ENCODE data around the gene KANSL1.

KANSL1 gene

DNA sequence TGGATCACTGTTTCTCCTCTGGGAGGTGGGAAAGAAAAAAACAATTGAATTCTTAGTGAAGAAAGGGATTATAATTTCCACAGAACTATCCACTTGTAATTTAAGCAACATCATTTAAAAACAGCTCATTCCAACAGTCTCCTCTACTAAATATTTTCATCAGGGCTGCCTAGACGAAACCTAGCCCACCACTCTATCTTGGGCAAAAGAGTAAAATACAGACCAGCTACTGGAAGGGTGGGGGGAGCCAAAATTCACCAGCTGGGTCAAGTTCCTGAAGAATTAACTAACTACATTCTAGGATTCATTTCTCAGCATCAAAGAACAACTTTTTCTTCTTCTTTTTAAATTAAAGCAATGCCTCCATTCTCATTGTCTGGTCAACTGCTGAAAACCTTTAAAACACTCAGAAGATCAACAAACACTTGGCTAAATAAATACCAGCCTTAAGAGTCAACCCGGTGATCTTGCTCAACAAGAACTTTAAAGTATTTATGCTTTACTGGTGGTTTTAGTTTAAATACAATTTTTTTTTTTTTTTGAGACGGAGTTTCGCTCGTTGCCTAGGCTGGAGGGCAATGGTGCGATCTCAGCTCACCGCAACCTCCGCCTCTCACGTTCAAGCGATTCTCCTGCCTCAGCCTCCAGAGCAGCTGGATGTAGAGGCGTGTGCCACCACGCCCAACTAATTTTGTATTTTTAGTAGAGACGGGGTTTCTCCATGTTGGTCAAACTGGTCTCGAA lies 25.2 kb downstream of the KANSL1 start:
- Histone ChIP-seq H3K9ac (ENCODE audit: low read depth, low read length) (no peak overlapping the region), H3K36me3 (ENCODE audit: insufficient read depth, low read length) (peaks cover 25% of the 10 kb centered on the region), H3K9me3 (ENCODE audit: control insufficient read depth, insufficient read depth, low read length) (no peaks in the 10 kb centered on the region), H3K4me1 (ENCODE audit: insufficient read depth, low read length) (peaks cover 16% of the 10 kb centered on the region; the same call in 1 of the 2 replicates)

DNA sequence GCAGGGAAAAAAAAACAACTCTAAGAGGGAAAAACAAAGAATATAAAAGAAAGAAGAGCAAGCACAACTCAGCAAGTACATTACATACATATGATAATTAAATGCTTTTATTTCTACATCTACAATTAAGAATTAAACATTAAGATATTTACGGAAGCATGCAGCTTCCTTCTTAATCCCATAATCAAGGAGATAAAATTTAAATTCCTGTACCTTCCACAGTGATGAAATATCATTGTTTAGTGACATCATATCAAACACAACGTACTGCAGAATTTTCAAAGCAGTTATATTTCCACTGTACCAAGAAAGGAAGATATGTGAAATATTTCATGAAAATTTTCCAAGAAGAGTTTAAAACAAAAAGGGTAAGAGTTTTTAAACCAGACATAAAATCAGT lies 26.0 kb downstream of the KANSL1 start:
- peaks cover 25% of the 10 kb centered on the region for H3K36me3 ChIP-seq (ENCODE audit: insufficient read depth, low read length)
- no peaks in the 10 kb centered on the region for H3K9me3 ChIP-seq (ENCODE audit: control insufficient read depth, insufficient read depth, low read length)
- H3K9ac ChIP-seq (ENCODE audit: low read depth, low read length) = no peak overlapping the region
- H3K4me1 ChIP-seq (ENCODE audit: insufficient read depth, low read length) = peaks cover 13% of the 10 kb centered on the region; the same call in 1 of the 2 replicates

DNA sequence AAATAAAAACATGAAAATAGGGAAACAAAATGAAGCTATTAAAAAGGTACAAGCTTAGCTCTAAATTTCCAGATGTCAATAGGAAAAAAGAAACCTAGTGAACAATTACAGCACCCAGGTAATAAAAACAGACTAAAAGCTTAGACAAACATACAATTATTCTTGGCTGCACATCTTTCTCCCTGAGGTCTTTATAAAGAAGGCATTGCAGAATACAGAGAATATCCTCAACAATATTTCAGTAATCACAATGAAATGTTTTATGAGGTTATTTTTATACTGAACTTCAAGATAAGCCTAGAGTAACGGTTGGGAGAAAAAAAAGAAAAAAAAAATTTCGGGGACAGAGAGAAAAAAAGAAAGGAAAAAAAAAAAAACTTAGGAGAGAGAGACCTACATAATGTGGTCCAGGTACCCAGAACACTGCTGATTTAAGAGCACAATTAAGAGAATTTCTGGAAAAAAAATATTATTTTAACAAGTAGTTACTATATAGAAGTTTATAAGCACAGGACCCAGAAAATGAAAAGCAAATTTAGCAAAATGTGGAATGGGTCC lies 26.5 kb downstream of the KANSL1 start:
- H3K9ac ChIP-seq (ENCODE audit: low read depth, low read length) = no peak overlapping the region
- peaks cover 13% of the 10 kb centered on the region; the same call in 1 of the 2 replicates for H3K4me1 ChIP-seq (ENCODE audit: insufficient read depth, low read length)
- H3K9me3 ChIP-seq (ENCODE audit: control insufficient read depth, insufficient read depth, low read length) = no peaks in the 10 kb centered on the region
- H3K36me3 ChIP-seq (ENCODE audit: insufficient read depth, low read length) = peaks cover 21% of the 10 kb centered on the region

DNA sequence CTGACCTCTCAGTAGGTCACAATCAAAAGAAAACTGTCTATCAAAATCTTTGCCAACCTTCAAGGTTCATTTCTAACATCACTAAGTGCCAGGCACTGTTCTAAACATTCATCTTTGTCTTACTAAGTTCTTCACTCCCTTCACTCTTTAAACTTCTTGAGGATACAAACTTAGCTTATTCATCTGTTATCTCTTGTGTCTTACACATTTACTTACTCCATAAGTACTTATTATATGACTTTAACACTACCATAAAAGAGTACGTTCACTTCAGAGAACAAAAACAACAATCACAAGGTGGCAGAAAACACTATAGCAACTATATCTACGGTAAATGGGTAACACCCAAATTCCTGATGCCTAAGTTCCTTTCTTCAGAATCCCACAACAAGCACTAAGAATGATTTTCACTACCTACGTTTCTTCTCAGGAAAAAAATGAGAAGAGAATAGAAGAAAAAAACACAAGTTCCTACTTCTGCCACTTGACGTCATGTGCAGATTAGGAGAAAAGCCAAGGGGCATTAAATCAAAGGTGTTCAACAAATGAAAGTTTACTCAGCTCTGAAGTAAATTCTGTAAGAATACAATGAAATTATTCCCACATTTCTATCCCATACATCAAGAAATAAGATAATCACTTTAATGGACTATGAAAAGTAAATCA lies 29.2 kb downstream of the KANSL1 start:
- H3K9me3 ChIP-seq (ENCODE audit: control insufficient read depth, insufficient read depth, low read length) = no peaks in the 10 kb centered on the region
- H3K4me1 ChIP-seq (ENCODE audit: insufficient read depth, low read length) = peaks cover 20% of the 10 kb centered on the region
- no peak overlapping the region for H3K9ac ChIP-seq (ENCODE audit: low read depth, low read length)

DNA sequence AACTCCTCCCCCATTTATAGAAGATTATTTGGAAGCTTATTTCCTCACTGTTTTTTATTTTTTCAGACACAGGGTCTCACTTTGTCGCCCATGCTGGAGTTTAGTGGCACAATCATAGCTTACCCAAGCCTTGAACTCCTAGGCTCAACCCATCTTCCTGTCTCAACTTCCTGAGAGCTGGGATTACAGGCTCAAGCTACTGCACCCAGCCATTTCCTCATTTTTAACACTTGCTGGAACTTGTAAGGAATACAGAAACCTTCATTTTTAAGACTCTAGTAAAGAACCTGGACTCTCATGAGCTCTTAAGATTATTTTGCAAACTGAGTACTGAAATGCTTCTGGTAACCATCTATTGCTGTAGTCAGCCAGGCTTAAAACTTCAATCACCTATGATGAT lies 29.9 kb downstream of the KANSL1 start:
- peaks cover 24% of the 10 kb centered on the region for H3K4me1 ChIP-seq (ENCODE audit: insufficient read depth, low read length)
- H3K9me3 ChIP-seq (ENCODE audit: control insufficient read depth, insufficient read depth, low read length) = no peaks in the 10 kb centered on the region
- no peak overlapping the region for H3K9ac ChIP-seq (ENCODE audit: low read depth, low read length)
- no peaks in the 10 kb centered on the region for H3K36me3 ChIP-seq (ENCODE audit: insufficient read depth, low read length)

More for the DNA sequence above, 29.2 kb downstream of the KANSL1 start:
- no peaks in the 10 kb centered on the region for H3K36me3 ChIP-seq (ENCODE audit: insufficient read depth, low read length)

DNA sequence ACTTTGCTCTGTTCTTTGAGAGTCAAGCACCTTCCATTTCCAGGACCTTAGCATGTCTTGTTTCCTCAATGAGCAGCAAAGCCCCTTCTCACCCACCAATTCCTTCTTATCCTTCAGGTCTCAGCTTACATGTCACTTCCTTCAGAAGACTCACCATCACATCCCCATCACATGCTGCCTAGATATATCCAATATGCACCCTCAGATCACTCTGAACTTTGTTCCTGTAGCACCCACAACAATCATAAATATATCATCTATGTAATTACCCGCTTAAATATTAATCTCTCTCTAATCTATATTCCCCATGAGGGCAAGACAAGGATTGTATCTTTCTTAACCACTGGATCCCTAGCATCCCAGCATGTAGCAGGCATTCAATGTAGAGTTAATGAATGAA lies 30.4 kb downstream of the KANSL1 start:
- no peak overlapping the region for H3K9ac ChIP-seq (ENCODE audit: low read depth, low read length)
- H3K4me1 ChIP-seq (ENCODE audit: insufficient read depth, low read length) = peaks cover 24% of the 10 kb centered on the region
- H3K9me3 ChIP-seq (ENCODE audit: control insufficient read depth, insufficient read depth, low read length) = no peaks in the 10 kb centered on the region
- no peaks in the 10 kb centered on the region for H3K36me3 ChIP-seq (ENCODE audit: insufficient read depth, low read length)

DNA sequence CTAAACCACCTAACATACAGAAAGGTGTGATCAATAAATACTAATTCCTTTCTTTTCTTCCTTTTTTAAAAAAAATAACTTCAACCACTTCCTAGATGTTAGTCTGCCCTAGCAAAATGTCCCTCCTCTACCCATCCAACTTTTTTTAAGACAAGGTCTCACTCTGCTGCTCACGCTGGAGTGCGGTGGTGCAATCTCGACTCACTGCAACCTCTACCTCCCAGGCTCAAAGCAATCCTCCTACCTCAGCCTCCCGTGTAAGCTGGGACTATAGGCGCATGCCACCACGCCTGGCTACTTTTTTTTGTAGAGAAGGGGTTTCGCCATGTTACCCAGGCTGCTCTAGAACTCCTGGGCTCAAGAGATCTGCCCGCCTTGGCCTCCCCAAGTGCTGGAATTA lies 33.1 kb downstream of the KANSL1 start:
- Histone ChIP-seq H3K9me3 (ENCODE audit: control insufficient read depth, insufficient read depth, low read length) (no peaks in the 10 kb centered on the region), H3K36me3 (ENCODE audit: insufficient read depth, low read length) (no peaks in the 10 kb centered on the region), H3K9ac (ENCODE audit: low read depth, low read length) (no peak overlapping the region), H3K4me1 (ENCODE audit: insufficient read depth, low read length) (peaks cover 22% of the 10 kb centered on the region)

DNA sequence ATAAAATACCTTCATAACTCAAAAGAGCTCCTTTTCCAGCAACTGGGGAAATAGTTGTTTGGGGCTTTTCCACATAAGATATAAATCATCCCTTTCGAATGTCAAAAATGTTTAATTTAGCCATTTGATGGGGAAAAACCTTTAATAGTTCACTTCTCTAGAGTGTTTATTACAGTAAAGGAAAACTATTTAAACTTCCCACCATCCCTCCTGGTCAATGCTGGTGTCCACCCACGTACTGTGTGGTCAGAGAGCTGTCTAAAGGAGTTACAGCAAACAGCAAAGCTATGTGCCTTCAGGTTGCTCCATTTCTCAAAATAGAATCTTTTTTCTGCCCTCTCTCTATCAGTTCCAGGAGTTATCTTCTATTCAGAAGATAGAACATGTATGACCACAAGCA lies 33.5 kb downstream of the KANSL1 start:
- Histone ChIP-seq H3K4me1 (ENCODE audit: insufficient read depth, low read length) (peaks cover 23% of the 10 kb centered on the region), H3K36me3 (ENCODE audit: insufficient read depth, low read length) (no peaks in the 10 kb centered on the region), H3K9me3 (ENCODE audit: control insufficient read depth, insufficient read depth, low read length) (no peaks in the 10 kb centered on the region), H3K9ac (ENCODE audit: low read depth, low read length) (no peak overlapping the region)

DNA sequence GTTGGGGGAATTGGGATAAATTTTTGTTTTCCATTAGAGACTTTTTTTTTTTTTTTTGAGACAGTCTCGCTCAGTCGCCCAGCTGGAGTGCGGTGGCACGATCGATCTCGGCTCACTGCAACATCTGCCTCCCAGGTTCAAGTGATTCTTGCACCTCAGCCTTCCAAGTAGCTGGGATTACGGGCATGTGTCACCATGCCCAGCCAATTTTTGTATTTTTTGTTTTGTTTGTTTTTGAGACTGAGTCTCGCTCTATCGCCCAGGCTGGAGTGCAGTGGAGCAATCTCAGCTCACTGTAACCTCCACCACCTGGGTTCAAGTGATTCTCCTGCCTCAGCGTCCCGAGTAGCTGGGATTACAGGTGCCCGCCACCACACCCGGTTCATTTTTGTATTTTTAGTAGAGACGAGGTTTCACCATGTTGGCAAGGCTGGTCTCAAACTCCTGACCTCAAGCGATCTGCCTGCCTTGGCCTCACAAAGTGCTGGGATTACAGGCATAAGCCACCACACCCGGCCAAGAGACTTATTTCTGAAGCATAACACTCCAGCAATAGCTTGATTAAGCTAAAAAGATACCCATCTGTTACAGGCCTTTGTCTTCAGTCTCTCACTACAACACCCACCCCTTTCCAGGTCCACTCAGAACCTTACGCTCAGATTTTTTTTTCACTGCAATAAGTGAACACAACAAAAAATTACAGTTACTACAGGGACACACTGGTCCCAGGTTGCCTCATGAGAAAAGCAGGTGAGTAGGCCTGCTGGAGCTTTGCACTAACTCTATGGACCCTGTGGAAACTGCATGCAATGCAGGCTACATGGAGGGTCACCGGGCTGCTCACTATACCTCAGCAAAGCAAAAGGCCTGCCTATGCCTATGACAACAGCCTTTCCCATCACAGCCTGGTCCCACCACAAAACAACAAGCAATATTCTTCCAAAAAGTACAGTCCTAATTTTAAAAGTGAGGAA lies 34.6 kb downstream of the KANSL1 start:
- peaks cover 29% of the 10 kb centered on the region for H3K4me1 ChIP-seq (ENCODE audit: insufficient read depth, low read length)
- H3K9ac ChIP-seq (ENCODE audit: low read depth, low read length) = no peak overlapping the region
- no peaks in the 10 kb centered on the region for H3K9me3 ChIP-seq (ENCODE audit: control insufficient read depth, insufficient read depth, low read length)
- no peaks in the 10 kb centered on the region for H3K36me3 ChIP-seq (ENCODE audit: insufficient read depth, low read length)

DNA sequence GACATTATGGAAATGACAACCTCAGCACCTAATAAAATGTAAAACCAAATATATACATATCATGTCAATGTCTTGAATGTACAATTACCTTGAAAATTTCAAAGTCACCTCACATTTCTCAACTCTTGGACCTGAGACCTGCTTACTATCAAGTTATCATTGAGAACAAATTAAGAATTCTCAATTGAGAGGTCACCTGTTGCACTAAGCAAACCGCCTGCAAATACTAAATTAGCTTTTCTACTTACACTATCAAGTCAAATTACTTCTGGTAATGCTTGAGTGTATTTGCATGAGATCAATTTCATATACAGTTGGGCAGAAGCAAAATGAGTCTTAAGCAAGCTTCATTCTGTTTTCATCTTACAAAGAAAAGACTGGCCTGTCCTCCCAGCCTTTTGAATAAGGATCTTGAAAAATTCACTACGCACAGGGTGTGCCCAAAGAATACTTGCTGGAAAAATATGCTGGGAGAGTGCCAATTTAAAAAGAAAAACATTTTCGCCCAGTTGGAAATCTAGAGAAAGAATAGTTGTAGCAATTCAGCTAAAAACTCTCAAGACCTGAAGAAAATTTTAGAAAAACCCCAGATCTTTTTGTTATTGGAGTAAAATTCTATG lies 35.7 kb downstream of the KANSL1 start:
- H3K4me1 ChIP-seq (ENCODE audit: insufficient read depth, low read length) = peaks cover 39% of the 10 kb centered on the region
- no peaks in the 10 kb centered on the region for H3K9me3 ChIP-seq (ENCODE audit: control insufficient read depth, insufficient read depth, low read length)
- H3K9ac ChIP-seq (ENCODE audit: low read depth, low read length) = no peak overlapping the region
- H3K36me3 ChIP-seq (ENCODE audit: insufficient read depth, low read length) = no peaks in the 10 kb centered on the region

DNA sequence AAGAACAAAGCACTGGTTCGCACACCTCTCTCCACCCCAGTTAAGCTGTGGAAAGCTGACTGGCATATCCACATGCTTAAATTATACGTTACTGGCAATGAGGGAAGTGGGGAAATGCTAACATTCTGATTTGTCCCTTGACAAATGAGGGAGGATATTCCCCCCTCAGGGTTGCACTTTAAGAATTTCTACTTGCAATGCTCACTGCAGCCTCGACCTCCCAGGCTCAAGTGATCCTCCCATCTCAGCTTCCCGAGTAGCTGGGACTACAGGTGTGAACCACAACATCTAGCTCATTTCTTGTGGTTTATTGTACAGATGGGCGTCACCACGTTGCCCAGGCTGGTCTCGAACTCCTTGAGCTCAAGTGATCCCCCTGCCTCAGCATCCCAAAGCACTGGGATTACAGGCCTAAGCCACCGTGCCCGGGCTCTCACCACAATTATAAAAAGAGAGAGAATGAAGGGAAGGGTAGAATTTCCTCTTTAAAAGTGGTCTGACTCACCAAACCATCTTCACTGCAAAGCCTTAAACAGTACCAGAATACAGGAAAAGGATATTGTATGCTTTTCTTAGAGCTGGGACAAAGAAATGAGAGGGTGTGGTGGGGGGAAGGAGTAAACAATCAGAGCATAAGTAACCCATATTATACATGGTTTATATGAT lies 38.9 kb downstream of the KANSL1 start:
- peaks cover 35% of the 10 kb centered on the region for H3K4me1 ChIP-seq (ENCODE audit: insufficient read depth, low read length)
- H3K36me3 ChIP-seq (ENCODE audit: insufficient read depth, low read length) = no peaks in the 10 kb centered on the region
- H3K9me3 ChIP-seq (ENCODE audit: control insufficient read depth, insufficient read depth, low read length) = no peaks in the 10 kb centered on the region
- H3K9ac ChIP-seq (ENCODE audit: low read depth, low read length) = no peak overlapping the region

DNA sequence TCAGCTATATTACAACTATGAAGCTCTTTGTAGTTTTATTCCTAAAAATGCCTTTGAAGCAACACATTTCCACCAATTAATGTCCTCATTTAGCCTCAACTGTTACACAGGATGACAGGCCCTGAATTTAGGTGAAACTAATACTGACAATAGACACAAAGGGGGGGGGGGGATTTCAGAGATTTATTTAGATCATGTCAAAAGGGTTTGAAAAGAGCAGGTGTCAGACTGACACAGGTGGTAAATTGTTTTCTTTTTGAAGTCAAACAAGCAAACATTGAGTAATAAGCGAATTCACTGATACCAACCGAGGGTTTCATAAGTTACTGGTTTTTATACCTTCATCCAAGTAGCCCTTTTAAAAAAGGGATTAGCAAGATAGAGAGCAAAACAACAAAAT lies 40.8 kb downstream of the KANSL1 start:
- Histone ChIP-seq H3K4me1 (ENCODE audit: insufficient read depth, low read length) (peaks cover 26% of the 10 kb centered on the region), H3K36me3 (ENCODE audit: insufficient read depth, low read length) (no peaks in the 10 kb centered on the region), H3K9ac (ENCODE audit: low read depth, low read length) (no peak overlapping the region), H3K9me3 (ENCODE audit: control insufficient read depth, insufficient read depth, low read length) (no peaks in the 10 kb centered on the region)

DNA sequence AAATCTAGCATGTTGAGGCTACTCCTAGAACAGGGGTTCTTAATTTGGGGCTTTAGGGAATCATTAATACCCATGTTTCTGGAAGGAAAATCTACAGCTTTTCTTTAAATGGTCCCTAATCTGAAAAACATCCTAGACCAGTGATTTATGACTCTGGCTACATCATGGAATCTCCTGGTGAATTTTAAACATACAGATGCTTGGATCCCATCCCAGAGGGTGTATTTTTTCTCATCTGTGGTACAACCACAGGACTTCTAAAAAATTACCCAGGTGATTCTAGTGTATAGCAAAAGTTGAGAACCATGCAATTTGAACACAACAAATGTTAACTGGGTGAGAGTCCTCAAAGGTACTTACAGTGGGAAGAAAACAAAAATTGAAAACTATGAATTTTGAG lies 41.5 kb downstream of the KANSL1 start:
- Histone ChIP-seq H3K36me3 (ENCODE audit: insufficient read depth, low read length) (no peaks in the 10 kb centered on the region), H3K9ac (ENCODE audit: low read depth, low read length) (no peak overlapping the region), H3K9me3 (ENCODE audit: control insufficient read depth, insufficient read depth, low read length) (no peaks in the 10 kb centered on the region), H3K4me1 (ENCODE audit: insufficient read depth, low read length) (peaks cover 26% of the 10 kb centered on the region)

Data from ES-I3 (cell line).